Adipose tissue (tissue), 3 donors: ENCODE data around the gene TTLL5. TPM values are rescaled to one million over a fixed set of nuclear protein-coding genes. Genes with fewer than 3 reads are reported as not detected.

Source experiments
- H3K27ac ChIP-seq: one replicate; pipeline ENCODE4 v1.5.1; 2013; ENCODE audit warnings: low read depth, low read length
- WGBS, 3 donors: extraction: QIAGEN DNeasy Blood & Tissue Kit; methylation state at CpG; one replicate each; pipeline ENCODE4 v1.1.7; 2013; 5-methylcytosine and 5-hydroxymethylcytosine counted together
- polyA plus RNA-seq, 3 donors: library from polyadenylated mRNA; stranded (reverse); fragments of 200-250 nt; gene quantifications; one replicate each; pipeline ENCODE4 v1.2.3, GENCODE V29; 2013
- donor health status: healthy with polysubstance abuse.
- donor health status: Bipolar disorder and iron deficiency.
- donor health status: healthy.

Gene TTLL5
- polyA plus RNA-seq, 3 donors, result 6.3 to 12.9 (median 8.9) TPM

DNA sequence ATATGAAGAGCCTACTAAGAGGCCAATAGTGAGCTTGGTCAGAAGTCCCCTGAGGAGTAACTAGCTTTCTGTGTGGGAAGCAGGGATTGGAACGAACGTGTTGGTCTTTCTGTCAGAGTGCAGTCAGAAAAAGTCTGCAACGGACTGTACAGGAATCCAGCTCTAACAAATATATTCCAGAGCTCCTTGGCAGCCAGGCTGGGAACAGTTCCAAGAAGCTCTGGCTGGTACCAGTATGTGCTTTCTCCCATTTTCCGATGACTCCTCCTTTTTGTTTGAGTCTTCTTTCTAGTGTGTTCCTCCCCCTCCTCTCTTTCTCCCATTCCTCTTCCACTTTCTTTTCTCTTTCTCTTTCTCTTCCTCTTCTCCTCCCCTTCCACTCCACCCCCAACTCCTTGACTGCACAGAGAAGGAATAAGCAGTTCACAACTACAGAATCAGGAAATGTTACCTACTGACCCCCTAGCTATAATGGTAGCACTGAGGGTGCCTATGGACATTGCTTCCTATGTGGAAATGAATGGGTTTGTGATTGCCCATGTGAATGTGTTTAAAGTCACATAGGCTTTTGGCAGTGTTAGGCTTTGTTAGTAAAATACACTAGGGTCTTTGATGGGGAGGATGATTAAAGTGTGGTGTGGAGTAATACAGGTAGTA lies 59.9 kb downstream of the TTLL5 start:
- H3K27ac ChIP-seq, result no peak overlapping the region
- 8 to 42% (median 27%) methylated on average over 4 of the region's 4 CpGs for WGBS, 3 donors

DNA sequence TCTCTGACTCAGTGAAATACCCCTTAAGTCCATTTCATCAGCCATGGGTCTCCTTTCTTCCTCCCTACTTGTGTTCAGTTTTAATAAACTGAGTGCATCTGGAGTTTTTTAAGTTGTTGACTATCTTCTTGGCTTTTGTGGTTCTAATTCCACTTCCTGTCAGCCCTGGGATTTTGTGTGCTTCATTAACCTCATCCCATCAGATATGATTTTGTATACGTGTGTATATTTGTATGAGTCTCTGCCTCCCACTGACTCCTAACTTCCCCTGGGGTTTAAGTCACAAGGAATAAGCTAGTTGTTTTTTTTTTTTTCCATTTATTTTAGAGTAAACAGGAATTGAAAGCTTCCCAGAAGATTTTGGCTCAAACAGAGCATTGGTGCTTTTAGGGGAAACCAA lies 62.7 kb downstream of the TTLL5 start:
- H3K27ac ChIP-seq, result no peak overlapping the region
- WGBS, 3 donors, result 39 to 70% (median 39%) methylated on average over 1 of the region's 1 CpG

DNA sequence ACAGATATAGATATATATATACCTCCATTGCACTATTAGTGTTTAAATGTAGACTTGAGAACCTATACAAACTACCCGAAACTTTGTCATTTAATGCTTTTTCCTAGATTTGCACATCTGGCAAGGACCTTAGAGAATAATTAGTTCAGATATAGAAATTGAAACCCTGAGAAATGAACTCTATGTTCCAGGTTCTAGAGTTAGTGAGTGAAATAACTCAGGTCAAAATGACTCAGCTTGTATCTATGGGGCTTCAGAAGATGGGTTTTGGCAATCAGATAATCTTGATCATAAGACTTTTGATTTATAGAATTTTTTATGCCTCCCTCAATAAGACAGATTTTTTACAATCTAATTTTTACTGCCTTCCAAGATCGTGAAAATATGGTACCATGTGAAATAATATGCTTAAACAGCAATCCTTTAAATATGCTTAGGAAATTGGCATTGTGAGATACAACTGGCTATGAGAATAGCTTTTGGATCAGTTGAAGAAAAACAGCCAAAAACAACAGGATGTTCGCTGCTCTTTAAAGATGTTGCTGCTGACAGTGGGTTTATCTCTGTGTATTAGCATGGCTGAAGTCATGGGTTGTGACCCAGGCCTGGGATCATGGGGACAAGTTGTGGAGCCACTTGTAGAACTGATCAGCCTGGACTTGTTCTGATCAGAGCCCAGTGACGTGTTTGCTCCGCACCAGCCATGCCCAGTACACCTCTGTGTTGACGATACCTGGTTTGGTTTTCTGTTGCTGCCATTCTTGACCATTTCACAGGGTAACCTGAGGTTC lies 63.6 kb downstream of the TTLL5 start:
- no peak overlapping the region for H3K27ac ChIP-seq
- 84 to 88% (median 84%) methylated on average over 6 of the region's 6 CpGs for WGBS, 3 donors

DNA sequence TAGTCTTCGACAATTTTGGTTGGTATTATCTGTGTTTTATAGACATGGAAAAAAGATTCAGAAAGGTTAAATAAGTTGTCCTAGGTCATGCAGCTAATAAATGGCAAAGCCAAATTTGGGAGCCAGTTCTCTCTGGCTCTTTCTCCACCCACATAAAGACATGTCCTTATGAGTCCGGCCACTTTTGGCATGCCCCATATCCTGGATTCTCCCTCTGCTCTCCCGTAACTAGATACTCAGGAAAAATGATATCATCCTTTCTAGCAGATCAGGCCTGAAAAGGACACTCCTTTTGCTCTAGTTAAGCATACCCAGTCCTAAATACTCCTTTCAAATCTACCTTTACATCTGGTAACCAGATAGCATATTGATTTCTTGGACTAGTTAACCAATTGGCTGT lies 64.4 kb downstream of the TTLL5 start:
- no peak overlapping the region for H3K27ac ChIP-seq
- WGBS, 3 donors, result 60 to 79% (median 62%) methylated on average over 3 of the region's 3 CpGs

DNA sequence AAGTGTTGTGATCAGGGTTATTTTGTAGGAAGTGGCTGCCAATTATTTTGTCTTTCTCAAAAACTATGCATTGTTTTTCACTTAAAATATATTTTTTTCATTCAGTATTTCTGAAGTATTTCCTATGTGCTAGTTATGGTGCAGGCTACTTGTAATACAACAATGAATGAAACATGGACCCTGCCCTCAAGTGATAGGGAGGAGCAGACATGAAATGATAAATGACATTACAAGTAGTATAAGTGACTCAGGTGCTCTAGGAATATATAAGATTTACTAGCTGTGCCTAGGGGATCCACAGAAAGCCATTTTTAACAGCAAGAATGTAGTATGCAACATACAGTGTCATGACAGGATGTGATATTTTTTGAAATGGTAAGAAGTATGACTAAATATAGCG lies 65.3 kb downstream of the TTLL5 start:
- H3K27ac ChIP-seq, result no peak overlapping the region

DNA sequence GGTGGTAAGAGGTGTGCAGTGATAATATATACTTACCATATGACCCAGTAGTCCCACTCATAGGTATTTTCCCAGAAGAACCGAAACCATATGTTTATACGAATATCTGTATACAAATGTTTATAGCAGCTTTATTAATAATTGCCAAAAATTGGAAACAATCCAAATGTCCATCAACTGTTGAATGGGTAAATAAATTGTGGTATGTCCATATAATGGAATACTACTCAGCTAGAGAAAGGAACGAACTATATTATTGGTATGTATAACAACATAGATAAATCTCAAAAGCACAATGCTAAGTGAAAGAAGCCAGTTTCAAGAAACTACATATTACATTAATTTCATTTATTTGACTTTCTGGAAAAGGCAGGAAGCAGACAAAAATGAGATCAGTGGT lies 66.1 kb downstream of the TTLL5 start:
- WGBS, 3 donors, result 94 to 100% (median 99%) methylated on average over 3 of the region's 3 CpGs
- no peak overlapping the region for H3K27ac ChIP-seq

More for the DNA sequence above, 65.3 kb downstream of the TTLL5 start:
- WGBS, 3 donors, result 94 to 99% (median 95%) methylated on average over 1 of the region's 1 CpG

DNA sequence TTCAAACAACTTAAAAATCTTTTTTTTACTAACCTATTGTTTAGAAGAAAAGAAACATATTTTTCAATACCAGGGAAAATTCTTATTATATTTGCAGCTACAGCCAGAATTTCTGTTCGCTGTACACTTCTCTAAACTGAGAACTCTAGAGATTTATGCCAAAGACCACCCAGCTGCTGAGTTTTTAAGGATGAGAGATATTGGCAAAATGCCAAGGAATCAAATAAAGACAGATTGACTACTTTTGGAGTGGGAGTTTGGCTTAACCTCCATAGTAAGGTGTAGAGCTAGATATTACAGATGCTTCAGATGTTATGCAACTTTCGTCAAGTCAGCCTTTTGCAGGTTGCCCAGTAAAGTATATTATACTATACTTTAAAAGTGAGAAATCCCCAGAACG lies 71.8 kb downstream of the TTLL5 start:
- H3K27ac ChIP-seq, result no peak overlapping the region
- 92 to 96% (median 93%) methylated on average over 3 of the region's 3 CpGs for WGBS, 3 donors

DNA sequence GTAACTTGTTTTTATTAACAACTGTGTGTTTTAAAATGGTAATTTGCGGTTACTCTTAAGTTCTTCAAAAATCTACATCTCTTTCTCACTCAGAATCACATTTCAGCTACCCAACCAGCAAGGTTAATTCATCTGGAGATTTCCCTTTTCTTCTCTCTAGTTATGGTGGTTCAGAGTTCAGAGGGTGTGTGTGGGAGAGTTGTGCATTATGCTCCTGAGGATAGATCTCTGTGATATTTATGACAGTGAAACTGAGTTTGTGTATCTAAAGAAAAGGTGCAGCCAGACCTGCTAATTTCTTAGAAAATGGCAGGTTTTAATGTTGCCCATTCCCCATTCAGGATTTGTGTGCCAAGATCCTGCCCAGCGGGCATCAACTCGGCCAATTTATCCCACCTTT lies 73.8 kb downstream of the TTLL5 start:
- 64 to 65% (median 65%) methylated on average over 3 of the region's 3 CpGs for WGBS, 3 donors
- no peak overlapping the region for H3K27ac ChIP-seq

DNA sequence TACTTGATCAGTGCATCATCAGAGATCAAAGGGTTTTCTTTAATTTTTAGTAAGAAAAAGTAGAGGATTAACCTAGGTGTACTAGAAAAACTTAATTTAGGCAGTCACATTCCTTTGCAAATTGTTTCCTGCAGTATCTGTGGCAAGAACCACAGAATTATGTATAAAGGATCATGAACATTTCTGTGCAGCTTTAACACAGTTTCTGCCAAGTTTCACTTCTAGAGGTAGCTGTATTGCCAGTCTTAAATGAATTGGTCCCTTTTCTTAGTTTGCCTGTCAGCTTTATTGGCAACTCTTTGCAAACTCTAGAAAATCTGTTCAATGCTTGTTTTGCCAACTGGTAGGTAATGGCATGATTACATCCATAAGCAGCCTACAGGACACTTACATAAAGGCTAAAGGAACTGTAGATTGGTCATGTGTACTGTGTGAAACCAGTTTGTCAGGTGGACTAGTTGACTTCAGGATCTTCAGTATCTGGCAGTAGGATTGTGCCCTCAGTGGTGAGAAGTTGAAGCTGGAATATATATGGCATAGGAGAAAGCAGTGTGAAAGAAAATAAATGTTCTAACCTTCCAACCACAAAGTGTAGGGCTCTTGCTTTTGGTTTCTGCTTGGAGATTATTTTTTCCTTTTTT lies 75.9 kb downstream of the TTLL5 start:
- no peak overlapping the region for H3K27ac ChIP-seq

DNA sequence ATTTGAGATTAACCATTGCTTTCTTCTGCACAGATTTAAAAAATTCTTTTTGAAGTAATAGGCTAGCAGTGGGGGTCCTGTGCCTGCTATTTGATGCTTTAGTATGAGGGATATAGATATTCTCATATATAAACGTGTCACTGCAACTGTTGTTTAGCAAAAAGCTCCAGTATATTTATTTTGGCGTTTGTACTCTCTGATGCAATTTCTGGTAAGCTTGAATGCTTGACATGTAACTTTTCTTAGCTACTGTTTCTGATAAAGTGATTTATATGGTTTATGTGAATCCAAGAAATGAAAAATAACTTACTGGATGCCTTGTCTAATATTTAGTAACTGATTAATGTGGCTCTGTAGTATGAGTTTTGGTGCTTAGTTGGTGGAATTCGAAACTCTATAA lies 77.1 kb downstream of the TTLL5 start:
- no peak overlapping the region for H3K27ac ChIP-seq
- WGBS, 3 donors, result 46 to 85% (median 80%) methylated on average over 3 of the region's 3 CpGs

DNA sequence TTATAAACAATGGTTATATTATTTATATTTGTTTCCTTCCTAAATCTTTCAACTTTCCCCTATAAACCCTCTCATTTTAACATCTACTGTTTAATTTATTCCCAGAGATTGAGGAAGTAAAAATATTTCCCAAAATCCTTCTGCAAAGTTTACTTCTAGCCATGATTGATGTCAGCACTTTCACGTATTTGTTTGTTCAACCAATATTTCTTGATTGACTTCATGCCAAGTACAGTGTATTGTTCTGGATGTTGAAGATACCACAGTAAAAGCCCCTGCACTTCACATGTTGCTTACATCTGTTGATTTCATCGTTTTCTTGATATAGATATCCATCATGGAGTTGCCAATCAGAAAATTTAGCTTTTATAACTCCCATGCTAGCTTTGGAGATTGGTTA lies 81.8 kb downstream of the TTLL5 start:
- H3K27ac ChIP-seq, result no peak overlapping the region
- 31 to 82% (median 76%) methylated on average over 2 of the region's 2 CpGs for WGBS, 3 donors

DNA sequence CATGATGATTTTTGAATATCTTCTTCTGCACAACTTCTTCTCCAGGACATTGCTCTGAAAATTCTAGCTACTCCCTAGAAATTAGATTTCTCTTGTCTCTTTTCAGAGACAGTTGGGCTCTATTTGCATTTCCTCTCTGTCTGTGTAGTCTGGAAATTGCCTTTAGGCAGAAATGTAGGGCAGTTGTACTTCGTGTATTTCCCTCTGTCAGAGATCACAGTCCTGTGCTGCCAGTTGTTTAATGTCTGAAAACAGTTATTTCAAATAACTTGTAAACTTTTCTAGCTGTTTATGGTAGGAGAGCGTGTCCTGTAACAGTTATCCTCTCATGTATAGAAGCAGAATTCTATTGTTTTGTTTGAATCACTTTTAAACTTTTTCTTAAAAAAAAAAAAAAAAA lies 86.9 kb downstream of the TTLL5 start:
- 87 to 94% (median 92%) methylated on average over 2 of the region's 2 CpGs for WGBS, 3 donors
- no peak overlapping the region for H3K27ac ChIP-seq

DNA sequence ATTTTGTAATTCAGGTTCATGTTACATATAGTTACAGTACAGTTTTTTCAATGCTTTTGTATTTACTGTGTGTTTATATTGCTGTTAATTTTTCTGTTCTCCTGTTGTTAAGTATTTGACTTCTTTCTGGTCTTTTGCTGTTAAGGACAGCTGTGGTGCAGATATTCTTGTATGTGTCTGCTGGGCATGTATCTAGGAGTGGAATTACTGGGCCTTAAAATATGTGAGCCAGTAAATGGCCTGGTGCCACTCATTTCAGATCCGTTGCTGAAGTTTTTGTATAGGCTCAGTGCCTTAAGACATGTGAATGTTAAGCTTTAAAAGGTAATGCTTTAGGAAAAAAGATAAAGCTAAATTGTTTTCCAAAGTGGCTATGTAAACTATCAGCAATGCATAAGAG lies 87.3 kb downstream of the TTLL5 start:
- WGBS, 3 donors, result 76 to 88% (median 81%) methylated on average over 1 of the region's 1 CpG
- no peak overlapping the region for H3K27ac ChIP-seq

DNA sequence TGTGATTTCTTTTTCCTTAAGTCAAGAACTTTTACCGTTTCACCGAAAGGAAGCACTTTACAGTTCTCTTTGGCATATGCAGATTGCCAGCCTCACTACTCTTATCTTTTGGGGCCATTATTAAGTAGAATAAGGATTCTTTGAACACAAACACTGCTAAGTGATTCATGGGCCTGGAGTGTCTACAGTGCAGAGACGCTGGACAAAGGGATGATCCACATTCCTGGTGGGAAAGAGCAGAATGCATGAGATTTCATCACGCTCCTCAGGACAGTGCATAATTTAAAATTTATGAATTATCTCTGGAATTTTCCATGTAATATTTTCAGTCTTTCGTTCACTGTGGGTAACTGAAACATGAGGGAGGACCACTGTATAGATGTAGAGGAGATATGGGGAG lies 90.2 kb downstream of the TTLL5 start:
- H3K27ac ChIP-seq, result no peak overlapping the region
- WGBS, 3 donors, result 82 to 92% (median 82%) methylated on average over 5 of the region's 5 CpGs

DNA sequence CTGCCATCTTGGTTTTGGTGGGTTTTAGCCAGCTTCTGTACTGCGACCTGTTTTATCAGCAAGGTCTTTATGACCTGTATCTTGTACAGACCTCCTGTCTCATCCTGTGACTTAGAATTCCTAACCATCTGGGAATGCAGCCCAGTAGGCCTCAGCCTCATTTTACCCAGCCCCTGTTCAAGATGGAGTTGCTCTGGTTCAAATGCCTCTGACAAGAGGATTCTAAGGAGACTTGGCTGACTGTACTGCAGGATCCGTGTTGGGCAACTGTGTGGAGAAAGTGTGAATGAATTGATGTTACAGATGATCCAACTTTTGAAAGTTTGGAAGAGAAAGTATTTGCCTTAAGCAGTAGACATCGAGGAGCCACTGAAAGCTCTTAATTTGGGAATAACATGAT lies 91.0 kb downstream of the TTLL5 start:
- H3K27ac ChIP-seq, result no peak overlapping the region
- 79 to 89% (median 82%) methylated on average over 3 of the region's 3 CpGs for whole genome bisulfite sequencing, 3 donors

DNA sequence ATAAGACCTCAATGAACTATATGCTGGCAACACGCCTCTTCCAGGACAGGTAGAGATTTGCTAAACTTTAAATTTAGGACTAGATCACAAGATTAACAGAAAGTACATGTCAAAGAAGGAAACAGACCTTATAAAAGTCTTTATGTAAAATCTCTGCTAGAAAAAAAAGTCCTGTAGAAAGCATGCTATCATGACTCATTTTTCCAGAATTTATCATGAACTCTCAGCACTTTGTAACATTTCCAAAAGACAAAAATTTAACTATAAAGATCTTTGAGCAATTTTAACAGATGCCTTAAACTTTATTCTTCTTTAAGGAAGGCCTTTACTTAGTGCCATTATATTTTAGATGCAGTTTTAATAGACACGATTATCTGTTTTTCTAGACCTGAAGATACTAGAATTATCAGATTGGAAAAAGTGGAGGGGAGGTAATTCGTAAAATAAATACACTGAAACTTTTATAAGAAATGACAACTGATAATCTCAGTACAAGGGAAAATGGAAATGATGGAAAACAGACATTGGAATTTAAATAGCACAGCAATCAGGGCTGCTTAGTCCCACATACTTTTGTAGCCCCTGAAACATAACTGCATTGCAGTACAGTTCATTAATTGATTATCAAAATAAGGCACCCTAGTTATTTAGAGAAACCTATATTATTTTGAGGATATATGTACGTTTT lies 92.0 kb downstream of the TTLL5 start:
- no peak overlapping the region for H3K27ac ChIP-seq
- WGBS, 3 donors, result 67 to 81% (median 81%) methylated on average over 4 of the region's 4 CpGs

DNA sequence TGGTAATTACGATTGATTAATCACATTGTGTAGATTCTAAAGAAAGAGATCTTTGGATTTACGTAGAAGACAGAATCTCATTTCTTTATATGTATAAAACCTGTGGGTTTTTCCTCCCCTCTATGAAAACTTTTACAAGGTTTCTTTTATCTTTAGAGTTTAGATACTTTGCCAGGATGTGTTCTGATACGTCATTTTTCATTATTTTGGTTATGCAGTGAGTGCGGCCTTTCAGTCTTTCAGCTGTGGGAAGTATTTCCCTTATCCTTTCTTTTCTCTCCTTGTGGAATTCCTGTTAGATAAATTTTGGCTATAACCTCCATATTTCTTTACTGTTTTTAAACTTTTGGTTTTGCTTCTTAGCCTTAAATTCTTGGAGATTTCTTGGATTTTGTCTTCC lies 92.7 kb downstream of the TTLL5 start:
- H3K27ac ChIP-seq, result no peak overlapping the region
- 79 to 86% (median 82%) methylated on average over 4 of the region's 4 CpGs for WGBS, 3 donors

DNA sequence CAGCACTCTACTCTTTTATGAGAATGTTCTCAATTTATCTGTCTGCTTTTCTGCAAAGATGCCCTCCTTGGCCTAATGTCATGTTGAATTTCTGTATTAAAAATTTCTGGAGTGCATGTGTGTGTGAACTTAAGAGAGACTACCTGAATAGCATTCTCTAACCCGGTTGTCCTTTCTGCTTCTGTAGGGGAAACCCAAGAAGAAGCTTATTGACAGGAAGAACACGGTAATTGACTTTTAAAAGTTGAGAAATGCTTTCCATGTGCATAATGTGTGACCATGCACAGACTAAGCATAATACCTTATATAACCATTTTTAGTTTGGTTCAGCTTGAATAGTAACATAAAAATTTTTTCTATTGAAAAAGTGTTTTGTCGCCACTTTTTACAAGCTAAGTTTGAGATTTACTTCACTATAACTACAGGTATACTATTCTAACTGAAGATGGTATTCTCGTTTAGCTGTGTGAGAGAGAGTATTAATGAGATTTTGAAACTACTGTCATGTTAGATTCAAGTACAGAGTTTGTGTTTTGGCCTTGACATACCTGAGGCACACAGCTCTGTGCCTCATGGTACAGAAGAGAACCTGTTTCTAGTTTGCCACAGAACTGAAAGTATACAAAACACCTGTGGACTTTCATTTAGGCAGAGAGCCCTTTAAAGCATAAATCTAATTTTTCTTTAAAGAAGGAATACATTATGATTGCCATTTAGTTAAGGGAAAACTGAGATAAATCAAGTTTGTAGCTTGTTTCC lies 96.8 kb downstream of the TTLL5 start:
- 75 to 93% (median 91%) methylated on average over 4 of the region's 4 CpGs for WGBS, 3 donors
- no peak overlapping the region for H3K27ac ChIP-seq
